Measurements from ENCODE around the gene CHIC2.

- no peak for TF ChIP-seq CTCF (conservative IDR thresholded peaks at IDR 0.05; ENCODE audit: low read length)
- no peak for TF ChIP-seq EZH2phosphoT487 (IDR thresholded peaks at IDR 0.05; ENCODE audit: borderline replicate concordance, low read depth, low read length)
Measured at GRCh38 chr4:54025582-54025981, 38.8 kb downstream of the CHIC2 start.
